Measurements from ENCODE around the gene BCO1. TPM values are rescaled to one million over a fixed set of nuclear protein-coding genes. Genes with fewer than 3 reads are reported as not detected.

BCO1 gene
- total and polyA plus RNA-seq, 4 donors = 0.11 to 0.50 (median 0.29) TPM

DNA sequence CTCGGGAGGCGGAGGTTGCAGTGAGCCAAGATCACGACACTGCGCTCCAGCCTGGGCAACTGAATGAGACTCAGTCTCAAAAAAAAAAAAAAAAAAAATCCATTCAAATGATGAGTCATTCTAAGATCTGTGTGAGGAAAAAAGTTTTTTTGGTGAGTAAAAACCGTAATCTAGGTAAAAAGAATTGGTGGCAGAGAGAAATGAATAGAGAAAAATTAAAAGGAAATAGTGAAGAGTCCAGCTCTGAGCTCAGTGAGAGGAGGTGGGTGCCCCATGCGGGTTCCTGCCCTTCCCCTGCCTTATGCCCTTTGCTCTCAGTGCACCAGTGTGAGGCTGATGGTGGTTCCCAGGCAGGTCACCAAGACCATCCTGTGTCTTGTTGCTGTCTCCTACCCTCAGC lies 97.2 kb downstream of the BCO1 start:
- no peaks in the 10 kb centered on the region for H3K36me3 ChIP-seq (ENCODE audit: control insufficient read depth in 4 of 4, insufficient read depth in 3 of 4, low read depth in 1 of 4, low read length in 3 of 4)
- WGBS = 93% methylated on average over 6 of the region's 6 CpGs
- no peak overlapping the region for H3K4me3 ChIP-seq (ENCODE audit: low read depth in 1 of 3, low read length in 3 of 3)
- H3K27ac ChIP-seq (ENCODE audit: low read depth in 1 of 2, low read length in 2 of 2) = no peak overlapping the region
- no peak overlapping the region for H3K9ac ChIP-seq (ENCODE audit: low read depth in 1 of 2, low read length in 2 of 2)
- no peaks in the 10 kb centered on the region for H3K9me3 ChIP-seq (ENCODE audit: control insufficient read depth in 4 of 4, low read length in 3 of 4)
- no peaks in the 10 kb centered on the region for H3K27me3 ChIP-seq (ENCODE audit: control insufficient read depth in 4 of 4, insufficient read depth in 4 of 4, low read length in 3 of 4)
- H3K4me1 ChIP-seq (ENCODE audit: control insufficient read depth in 4 of 4, insufficient read depth in 4 of 4, low read length in 3 of 4) = no peaks in the 10 kb centered on the region
- TF ChIP-seq, protein P1, sequence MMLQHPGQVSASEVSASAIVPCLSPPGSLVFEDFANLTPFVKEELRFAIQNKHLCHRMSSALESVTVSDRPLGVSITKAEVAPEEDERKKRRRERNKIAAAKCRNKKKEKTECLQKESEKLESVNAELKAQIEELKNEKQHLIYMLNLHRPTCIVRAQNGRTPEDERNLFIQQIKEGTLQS (IDR thresholded peaks at IDR 0.05) = no peak
- TF ChIP-seq NR2F2 (IDR thresholded peaks at IDR 0.05) (no peak), SP1 (IDR thresholded peaks at IDR 0.05) (no peak), HNF4G (IDR thresholded peaks at IDR 0.05) (no peak), GABPA (IDR thresholded peaks at IDR 0.05 in 1 of 2, conservative IDR thresholded peaks at IDR 0.05 in 1 of 2) (no peak), JUND (IDR thresholded peaks at IDR 0.05) (no peak), RXRA (IDR thresholded peaks at IDR 0.05) (no peak), TAF1 (conservative IDR thresholded peaks at IDR 0.05) (no peak), YY1 (IDR thresholded peaks at IDR 0.05) (no peak), RAD21 (IDR thresholded peaks at IDR 0.05) (no peak), HNF4A (conservative IDR thresholded peaks at IDR 0.05) (no peak), FOXA2 (IDR thresholded peaks at IDR 0.05) (no peak), FOXA1 (IDR thresholded peaks at IDR 0.05) (no peak), EGR1 (IDR thresholded peaks at IDR 0.05; ENCODE audit: low read depth in 2 of 2) (no peak)
- TF ChIP-seq, protein P2, sequence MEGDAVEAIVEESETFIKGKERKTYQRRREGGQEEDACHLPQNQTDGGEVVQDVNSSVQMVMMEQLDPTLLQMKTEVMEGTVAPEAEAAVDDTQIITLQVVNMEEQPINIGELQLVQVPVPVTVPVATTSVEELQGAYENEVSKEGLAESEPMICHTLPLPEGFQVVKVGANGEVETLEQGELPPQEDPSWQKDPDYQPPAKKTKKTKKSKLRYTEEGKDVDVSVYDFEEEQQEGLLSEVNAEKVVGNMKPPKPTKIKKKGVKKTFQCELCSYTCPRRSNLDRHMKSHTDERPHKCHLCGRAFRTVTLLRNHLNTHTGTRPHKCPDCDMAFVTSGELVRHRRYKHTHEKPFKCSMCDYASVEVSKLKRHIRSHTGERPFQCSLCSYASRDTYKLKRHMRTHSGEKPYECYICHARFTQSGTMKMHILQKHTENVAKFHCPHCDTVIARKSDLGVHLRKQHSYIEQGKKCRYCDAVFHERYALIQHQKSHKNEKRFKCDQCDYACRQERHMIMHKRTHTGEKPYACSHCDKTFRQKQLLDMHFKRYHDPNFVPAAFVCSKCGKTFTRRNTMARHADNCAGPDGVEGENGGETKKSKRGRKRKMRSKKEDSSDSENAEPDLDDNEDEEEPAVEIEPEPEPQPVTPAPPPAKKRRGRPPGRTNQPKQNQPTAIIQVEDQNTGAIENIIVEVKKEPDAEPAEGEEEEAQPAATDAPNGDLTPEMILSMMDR (IDR thresholded peaks at IDR 0.05; ENCODE audit: low read depth, low read length, missing input control) = no peak
- TF ChIP-seq, protein P3, sequence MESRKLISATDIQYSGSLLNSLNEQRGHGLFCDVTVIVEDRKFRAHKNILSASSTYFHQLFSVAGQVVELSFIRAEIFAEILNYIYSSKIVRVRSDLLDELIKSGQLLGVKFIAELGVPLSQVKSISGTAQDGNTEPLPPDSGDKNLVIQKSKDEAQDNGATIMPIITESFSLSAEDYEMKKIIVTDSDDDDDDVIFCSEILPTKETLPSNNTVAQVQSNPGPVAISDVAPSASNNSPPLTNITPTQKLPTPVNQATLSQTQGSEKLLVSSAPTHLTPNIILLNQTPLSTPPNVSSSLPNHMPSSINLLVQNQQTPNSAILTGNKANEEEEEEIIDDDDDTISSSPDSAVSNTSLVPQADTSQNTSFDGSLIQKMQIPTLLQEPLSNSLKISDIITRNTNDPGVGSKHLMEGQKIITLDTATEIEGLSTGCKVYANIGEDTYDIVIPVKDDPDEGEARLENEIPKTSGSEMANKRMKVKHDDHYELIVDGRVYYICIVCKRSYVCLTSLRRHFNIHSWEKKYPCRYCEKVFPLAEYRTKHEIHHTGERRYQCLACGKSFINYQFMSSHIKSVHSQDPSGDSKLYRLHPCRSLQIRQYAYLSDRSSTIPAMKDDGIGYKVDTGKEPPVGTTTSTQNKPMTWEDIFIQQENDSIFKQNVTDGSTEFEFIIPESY (IDR thresholded peaks at IDR 0.05) = no peak
- TF ChIP-seq, protein P4, sequence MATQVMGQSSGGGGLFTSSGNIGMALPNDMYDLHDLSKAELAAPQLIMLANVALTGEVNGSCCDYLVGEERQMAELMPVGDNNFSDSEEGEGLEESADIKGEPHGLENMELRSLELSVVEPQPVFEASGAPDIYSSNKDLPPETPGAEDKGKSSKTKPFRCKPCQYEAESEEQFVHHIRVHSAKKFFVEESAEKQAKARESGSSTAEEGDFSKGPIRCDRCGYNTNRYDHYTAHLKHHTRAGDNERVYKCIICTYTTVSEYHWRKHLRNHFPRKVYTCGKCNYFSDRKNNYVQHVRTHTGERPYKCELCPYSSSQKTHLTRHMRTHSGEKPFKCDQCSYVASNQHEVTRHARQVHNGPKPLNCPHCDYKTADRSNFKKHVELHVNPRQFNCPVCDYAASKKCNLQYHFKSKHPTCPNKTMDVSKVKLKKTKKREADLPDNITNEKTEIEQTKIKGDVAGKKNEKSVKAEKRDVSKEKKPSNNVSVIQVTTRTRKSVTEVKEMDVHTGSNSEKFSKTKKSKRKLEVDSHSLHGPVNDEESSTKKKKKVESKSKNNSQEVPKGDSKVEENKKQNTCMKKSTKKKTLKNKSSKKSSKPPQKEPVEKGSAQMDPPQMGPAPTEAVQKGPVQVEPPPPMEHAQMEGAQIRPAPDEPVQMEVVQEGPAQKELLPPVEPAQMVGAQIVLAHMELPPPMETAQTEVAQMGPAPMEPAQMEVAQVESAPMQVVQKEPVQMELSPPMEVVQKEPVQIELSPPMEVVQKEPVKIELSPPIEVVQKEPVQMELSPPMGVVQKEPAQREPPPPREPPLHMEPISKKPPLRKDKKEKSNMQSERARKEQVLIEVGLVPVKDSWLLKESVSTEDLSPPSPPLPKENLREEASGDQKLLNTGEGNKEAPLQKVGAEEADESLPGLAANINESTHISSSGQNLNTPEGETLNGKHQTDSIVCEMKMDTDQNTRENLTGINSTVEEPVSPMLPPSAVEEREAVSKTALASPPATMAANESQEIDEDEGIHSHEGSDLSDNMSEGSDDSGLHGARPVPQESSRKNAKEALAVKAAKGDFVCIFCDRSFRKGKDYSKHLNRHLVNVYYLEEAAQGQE (IDR thresholded peaks at IDR 0.05) = no peak
- TF ChIP-seq, protein P5, sequence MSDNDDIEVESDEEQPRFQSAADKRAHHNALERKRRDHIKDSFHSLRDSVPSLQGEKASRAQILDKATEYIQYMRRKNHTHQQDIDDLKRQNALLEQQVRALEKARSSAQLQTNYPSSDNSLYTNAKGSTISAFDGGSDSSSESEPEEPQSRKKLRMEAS (IDR thresholded peaks at IDR 0.05) = no peak
- no peak for DNase-seq (ENCODE audit: low spot score)

Data from liver (tissue), 9 donors.